H1 (cell line): ENCODE data around the gene RAI14. TPM values are rescaled to one million over a fixed set of nuclear protein-coding genes. Genes with fewer than 3 reads are reported as not detected.
A peak's percentile ranks its signal among the peaks of the same experiment; 100 is the strongest.

Source experiments
- CTCF ChIA-PET: fragments of 300-600 bp; sonication (Branson Sonifier 250); formaldehyde crosslinking; loops from one replicate; lab custom pipeline; 2021; ENCODE audit not compliant: partially characterized antibody; lab: Charles Lee
- POLR2A ChIA-PET: fragments of 300-600 bp; sonication (Branson Sonifier 250); formaldehyde crosslinking; loops from one replicate; lab custom pipeline; 2021; ENCODE audit warnings: inconsistent platforms; ENCODE audit not compliant: partially characterized antibody; lab: Charles Lee
- DNase-seq, 2 experiments: peaks; one replicate each; pipeline versions ENCODE4 v3.0.0 to v3.0.0-alpha.2; 2010 to 2022; ENCODE audit warnings: low spot score in 2 of 2, low read depth in 1 of 2, mixed read lengths in 1 of 2
- FAIRE-seq: peaks from 2 replicates; lab custom pipeline; 2011; peaks lifted over from hg19 to GRCh38; lab: Jason Lieb, UNC
- H2AFZ ChIP-seq: 2 replicates; pipeline ENCODE4 v1.8.1; 2012; ENCODE audit warnings: low read length, inconsistent platforms
- H2AK5ac ChIP-seq: 2 replicates; pipeline ENCODE4 v1.6.1; 2013; ENCODE audit warnings: low read depth, low read length
- H2BK120ac ChIP-seq: replicated peaks from 2 replicates; pipeline ENCODE3; 2013; ENCODE audit warnings: low read depth, low read length, inconsistent platforms
- H2BK12ac ChIP-seq: 2 replicates; pipeline ENCODE4 v1.6.1; 2013; ENCODE audit warnings: low read depth, low read length
- H2BK15ac ChIP-seq: 2 replicates; pipeline ENCODE4 v1.6.1; 2013; ENCODE audit warnings: low read length
- H2BK20ac ChIP-seq: 2 replicates; pipeline ENCODE4 v1.6.1; 2013; ENCODE audit warnings: low read length
- H2BK5ac ChIP-seq: 2 replicates; pipeline ENCODE4 v1.6.1; 2013; ENCODE audit warnings: low read depth, low read length
- H3K14ac ChIP-seq: 2 replicates; pipeline ENCODE4 v1.6.1; 2013; ENCODE audit warnings: inconsistent platforms; ENCODE audit not compliant: insufficient read length
- H3K18ac ChIP-seq: 2 replicates; pipeline ENCODE4 v1.6.1; 2013; ENCODE audit warnings: low read length; ENCODE audit errors: extremely low read depth
- H3K23ac ChIP-seq: 2 replicates; pipeline ENCODE4 v1.6.1; 2013; ENCODE audit warnings: inconsistent platforms; ENCODE audit not compliant: insufficient read length
- H3K23me2 ChIP-seq: 2 replicates; pipeline ENCODE4 v1.6.1; 2013; ENCODE audit warnings: low read depth, low read length
- H3K27ac ChIP-seq: 2 replicates; pipeline ENCODE4 v1.6.1; 2011; ENCODE audit warnings: low read depth, low read length, inconsistent platforms
- H3K27me3 ChIP-seq, 4 experiments: replicated peaks in 1 of 4; 1 replicate in 1 of 4; 2 replicates in 3 of 4; pipeline versions ENCODE4 v1.6.1 to v1.8.1; 2011 to 2013; ENCODE audit warnings: low read length in 3 of 4, mild to moderate bottlenecking in 3 of 4, inconsistent platforms in 2 of 4, mixed read lengths in 2 of 4, moderate library complexity in 1 of 4; ENCODE audit not compliant: control insufficient read depth in 3 of 4, insufficient read depth in 3 of 4; ENCODE audit errors: extremely low read depth in 1 of 4
- H3K36me3 ChIP-seq, 4 experiments: 2 replicates each; pipeline versions ENCODE4 v1.6.1 to v1.8.1; 2011 to 2013; ENCODE audit warnings: mild to moderate bottlenecking in 4 of 4, low read length in 3 of 4, moderate library complexity in 2 of 4, control low read depth in 1 of 4, inconsistent platforms in 1 of 4; ENCODE audit not compliant: insufficient read depth in 4 of 4, control insufficient read depth in 2 of 4
- H3K4ac ChIP-seq: replicated peaks from 2 replicates; pipeline ENCODE3; 2013; ENCODE audit warnings: low read length, low read depth, mixed read lengths, inconsistent platforms; ENCODE audit not compliant: insufficient read length
- H3K4me1 ChIP-seq, 4 experiments: replicated peaks in 1 of 4; 1 replicate in 1 of 4; 2 replicates in 3 of 4; pipeline versions ENCODE4 v1.6.1 to v1.8.1; 2011 to 2013; ENCODE audit warnings: low read length in 3 of 4, inconsistent platforms in 2 of 4, mixed read lengths in 1 of 4; ENCODE audit not compliant: insufficient read depth in 4 of 4, control insufficient read depth in 3 of 4
- H3K4me2 ChIP-seq, 2 experiments: 2 replicates each; pipeline versions ENCODE4 v1.6.1 to v1.8.1; 2011 to 2013; ENCODE audit warnings: low read depth in 2 of 2, low read length in 2 of 2, control low read depth in 1 of 2, inconsistent platforms in 1 of 2, mild to moderate bottlenecking in 1 of 2; ENCODE audit not compliant: insufficient read depth in 1 of 2
- H3K4me3 ChIP-seq, 4 experiments: fragments of 200-600, 300-600 bp in 1 of 4; sonication (generic), shearing (Covaris generic), sonication (Bioruptor Twin) in 1 of 4; 2 replicates each; pipeline versions ENCODE4 v1.5.1 to v1.8.1; 2011 to 2016; ENCODE audit warnings: low read length in 4 of 4, low read depth in 3 of 4, control low read depth in 2 of 4, inconsistent platforms in 2 of 4, mild to moderate bottlenecking in 2 of 4, mixed read lengths in 1 of 4, moderate library complexity in 1 of 4; ENCODE audit not compliant: insufficient read depth in 2 of 4; ENCODE audit errors: extremely low read depth in 1 of 4
- H3K56ac ChIP-seq: replicated peaks from 2 replicates; pipeline ENCODE3; 2013; ENCODE audit warnings: low read depth, mild to moderate bottlenecking, mixed read lengths, low read length, inconsistent platforms; ENCODE audit not compliant: insufficient read length
- H3K79me1 ChIP-seq: 2 replicates; pipeline ENCODE4 v1.6.1; 2013; ENCODE audit warnings: low read depth, low read length, control low read depth
- H3K79me2 ChIP-seq, 2 experiments: 2 replicates each; pipeline versions ENCODE4 v1.6.1 to v1.8.1; 2012 to 2013; ENCODE audit warnings: low read length in 2 of 2, mild to moderate bottlenecking in 2 of 2, inconsistent platforms in 1 of 2; ENCODE audit not compliant: insufficient read depth in 2 of 2, control insufficient read depth in 1 of 2
- H3K9ac ChIP-seq, 4 experiments: replicated peaks in 1 of 4; 1 replicate in 1 of 4; 2 replicates in 3 of 4; pipeline versions ENCODE4 v1.6.1 to v1.8.1; 2011 to 2013; ENCODE audit warnings: low read depth in 3 of 4, low read length in 3 of 4, control low read depth in 2 of 4, mild to moderate bottlenecking in 2 of 4, moderate library complexity in 2 of 4, inconsistent platforms in 1 of 4; ENCODE audit errors: extremely low read depth in 1 of 4
- H3K9me3 ChIP-seq, 2 experiments: 2 replicates each; pipeline versions ENCODE4 v1.6.1 to v1.8.1; 2012 to 2013; ENCODE audit warnings: mild to moderate bottlenecking in 2 of 2, moderate library complexity in 2 of 2, control low read depth in 1 of 2, inconsistent platforms in 1 of 2, low read depth in 1 of 2, low read length in 1 of 2, mixed read lengths in 1 of 2; ENCODE audit not compliant: insufficient read depth in 2 of 2
- H4K20me1 ChIP-seq, 2 experiments: replicated peaks in 1 of 2; 2 replicates each; pipeline versions ENCODE3 to v1.8.1; 2011 to 2013; ENCODE audit warnings: inconsistent platforms in 2 of 2, low read length in 2 of 2, mild to moderate bottlenecking in 1 of 2; ENCODE audit not compliant: insufficient read depth in 2 of 2, control insufficient read depth in 1 of 2
- H4K5ac ChIP-seq: 2 replicates; pipeline ENCODE4 v1.6.1; 2013; ENCODE audit warnings: low read length, low read depth, mixed read lengths, inconsistent platforms; ENCODE audit not compliant: insufficient read length
- H4K8ac ChIP-seq: 2 replicates; pipeline ENCODE4 v1.8.0; 2013; ENCODE audit warnings: mild to moderate bottlenecking, moderate library complexity, low read length, inconsistent platforms; ENCODE audit not compliant: insufficient read depth; ENCODE audit errors: extremely low read depth
- H4K91ac ChIP-seq: replicated peaks from 2 replicates; pipeline ENCODE3; 2013; ENCODE audit warnings: low read length, mixed read lengths, inconsistent platforms; ENCODE audit not compliant: insufficient read length
- BACH1 ChIP-seq: IDR thresholded peaks from 2 replicates; pipeline ENCODE4 v1.6.1; 2012; ENCODE audit warnings: low read length, improper control_type of control experiment
- CEBPB ChIP-seq: IDR thresholded peaks from 2 replicates; pipeline ENCODE4 v1.6.1; 2012; ENCODE audit warnings: low read depth, low read length
- EGR1 ChIP-seq: IDR thresholded peaks from 2 replicates; pipeline ENCODE4 v1.6.1; 2011; ENCODE audit warnings: low read depth, low read length, borderline replicate concordance
- JUND ChIP-seq: IDR thresholded peaks from 2 replicates; pipeline ENCODE4 v1.6.1; 2011; ENCODE audit warnings: mild to moderate bottlenecking, improper control_type of control experiment, low read length
- MAFK ChIP-seq: IDR thresholded peaks from 2 replicates; pipeline ENCODE4 v1.6.1; 2012; ENCODE audit warnings: low read depth, mild to moderate bottlenecking, improper control_type of control experiment, low read length
- NANOG ChIP-seq: IDR thresholded peaks from 2 replicates; pipeline ENCODE4 v1.6.1; 2011; ENCODE audit warnings: low read length, low read depth, mild to moderate bottlenecking, inconsistent platforms; ENCODE audit not compliant: insufficient read depth, poor library complexity, severe bottlenecking
- SIX5 ChIP-seq: IDR thresholded peaks from 2 replicates; pipeline ENCODE4 v1.6.1; 2011; ENCODE audit warnings: mild to moderate bottlenecking, low read depth, low read length
- SP1 ChIP-seq: IDR thresholded peaks from 2 replicates; pipeline ENCODE4 v1.6.1; 2011; ENCODE audit warnings: low read depth, low read length
- TEAD4 ChIP-seq: IDR thresholded peaks from 2 replicates; pipeline ENCODE4 v1.6.1; 2012; ENCODE audit warnings: low read depth, low read length, inconsistent platforms, mixed read lengths
- WGBS, 2 experiments: shearing (Covaris generic) in 1 of 2; methylation state at CpG; one replicate each; pipeline versions ENCODE4 v1.1.6 to v1.1.7; 2013 to 2015; ENCODE audit warnings: low lambda C conversion rate in 2 of 2, mixed read lengths in 2 of 2, inconsistent platforms in 1 of 2, low coverage in 1 of 2, missing lambda C conversion rate in 1 of 2; ENCODE audit not compliant: insufficient replicate concordance in 2 of 2, insufficient coverage in 1 of 2, insufficient read length in 1 of 2; ENCODE audit errors: extremely low coverage in 1 of 2, missing lambda C conversion rate in 1 of 2; 5-methylcytosine and 5-hydroxymethylcytosine counted together
- polyA plus RNA-seq, 7 experiments: library from polyadenylated mRNA; depleted of rRNA in 3 of 7; stranded (reverse) in 5 of 7; unstranded in 2 of 7; fragments of >200 nt in 5 of 7; fragments of 200-250 nt in 2 of 7; gene quantifications; 1 replicate in 5 of 7; 2 replicates in 1 of 7; 4 replicates in 1 of 7; pipeline versions ENCODE4 v1.2.1 to v1.2.3, GENCODE V29; 2011 to 2013; ENCODE audit warnings: missing spikeins in 2 of 7, mixed read lengths in 2 of 7
- total RNA-seq: library from RNA; stranded (reverse); fragmentation: NEBNext Ultra II Directional; extraction: Animal tissue kit (Norgen Biotek cat#: 25700); gene quantifications from 2 replicates; pipeline ENCODE4 v1.2.1, GENCODE V29; 2021

Gene RAI14
- total and polyA plus RNA-seq, 2 of the 8 experiments (the other 6 are each of a cell fraction or from before 2014, with no cell fraction given) = 48.4 to 210 TPM

DNA sequence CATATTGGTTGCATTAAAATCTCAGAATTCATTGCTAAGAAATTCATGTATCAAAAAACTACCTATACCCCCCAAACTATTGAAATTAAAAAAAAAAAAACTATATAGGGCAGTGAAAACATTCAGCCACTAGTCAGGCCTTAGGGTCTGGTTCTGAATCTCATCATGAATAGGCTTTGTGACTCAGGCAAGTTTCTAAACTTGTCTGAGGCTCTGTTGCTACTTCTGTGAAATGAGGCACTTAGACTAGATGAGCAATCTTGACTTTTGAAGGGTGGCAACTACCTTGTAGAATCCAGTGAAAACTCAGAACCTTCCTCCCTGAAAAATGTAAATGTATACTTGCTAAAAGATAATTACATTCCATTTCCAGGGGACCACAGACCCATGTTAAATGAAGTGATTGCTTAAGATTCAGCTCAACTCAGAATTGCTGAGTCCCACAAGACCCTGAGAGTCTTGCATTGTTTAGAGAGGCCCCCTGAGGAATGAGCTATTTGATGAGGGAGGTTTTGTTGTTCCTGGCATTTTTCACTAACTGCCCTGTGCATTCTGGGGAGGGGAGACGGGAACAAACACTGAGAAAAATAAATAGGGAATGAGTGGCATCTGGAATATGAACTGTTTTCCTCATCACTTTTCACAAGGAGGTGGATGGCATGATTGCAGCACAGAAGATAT is 29.5 kb downstream of the RAI14 start:
- Histone ChIP-seq H2BK20ac (no peak overlapping the region), H3K36me3 (peaks cover 2 to 25% (median 13%) of the 10 kb centered on the region in 4 experiments; a peak in 7 of 8 replicates), H2BK5ac (peak overlapping the region; percentile 41; the same call in 1 of the 2 replicates), H3K18ac (no peak overlapping the region)
- TF ChIP-seq EGR1 (no peak), BACH1 (peak; percentile 60), TEAD4 (peak; percentile 72; the same call in 1 of the 2 replicates), JUND (0 out of 2 replicates have a peak, but pooled peaks have one; percentile 12), CEBPB (peak; percentile 96), SP1 (peak; percentile 28; the same call in 1 of the 2 replicates), NANOG (peak; percentile 71), MAFK (0 out of 2 replicates have a peak, but pooled peaks have one; percentile 57), SIX5 (no peak)
- TF ChIP-seq, all 59 proteins: peak for 7
- Histone ChIP-seq H3K23me2 (no peaks in the 10 kb centered on the region; the same call in none of the 2 replicates), H3K14ac (no peak overlapping the region), H3K23ac (no peak overlapping the region), H2BK15ac (no peak overlapping the region), H2AK5ac (no peak overlapping the region), H3K4me1 (peaks cover 4 to 23% (median 17%) of the 10 kb centered on the region in 4 experiments; a peak in 6 of 7 replicates), H2BK12ac (peak overlapping the region; percentile 20; the same call in 1 of the 2 replicates), H3K9me3 (no peaks in the 10 kb centered on the region), H4K5ac (peak overlapping the region; percentile 18), H3K79me2 (peaks cover 21 to 99% of the 10 kb centered on the region in 2 experiments), H3K27ac (no peak overlapping the region), H3K56ac (no peak overlapping the region), H2BK120ac (no peak overlapping the region), H3K4me3 (peak overlapping the region in 1 of 4 experiments; percentile 33; a peak in 2 of 8 replicates), H4K20me1 (peaks cover 14 to 18% of the 10 kb centered on the region in 2 experiments), H3K4ac (no peak overlapping the region), H3K27me3 (no peaks in the 10 kb centered on the region), H3K4me2 (peak overlapping the region; percentile 54 to 62), H4K8ac (no peak overlapping the region), H3K9ac (no peak overlapping the region), H4K91ac (no peak overlapping the region), H3K79me1 (no peaks in the 10 kb centered on the region), H2AFZ (no peak overlapping the region)
- POLR2A ChIA-PET = interaction anchor here (0.7 to 2.2 kb wide), 7 partner anchors 8 to 494 kb away, joined by 3 to 11 read pairs (median 4); no protein-coding TSS in a partner anchor
- 13% methylated on average over 1 of the region's 1 CpG; no CpG with 5 or more reads in 1 of the 2 experiments for whole genome bisulfite sequencing, 2 experiments
- DNase-seq = peak in 1 of 2 experiments; percentile 44
- FAIRE-seq = peak; percentile 62
- CTCF ChIA-PET = interaction anchor here (0.8 to 3.8 kb wide), 11 partner anchors 8 to 213 kb away, joined by 3 to 9 read pairs (median 3); no protein-coding TSS in a partner anchor
